ENCODE results near the gene MRPL18. TPM values are rescaled to one million over a fixed set of nuclear protein-coding genes. Genes with fewer than 3 reads are reported as not detected.

MRPL18 gene
- total RNA-seq, 4 donors from 2014 or later, result 53.9 to 79.2 (median 55.9) TPM

DNA sequence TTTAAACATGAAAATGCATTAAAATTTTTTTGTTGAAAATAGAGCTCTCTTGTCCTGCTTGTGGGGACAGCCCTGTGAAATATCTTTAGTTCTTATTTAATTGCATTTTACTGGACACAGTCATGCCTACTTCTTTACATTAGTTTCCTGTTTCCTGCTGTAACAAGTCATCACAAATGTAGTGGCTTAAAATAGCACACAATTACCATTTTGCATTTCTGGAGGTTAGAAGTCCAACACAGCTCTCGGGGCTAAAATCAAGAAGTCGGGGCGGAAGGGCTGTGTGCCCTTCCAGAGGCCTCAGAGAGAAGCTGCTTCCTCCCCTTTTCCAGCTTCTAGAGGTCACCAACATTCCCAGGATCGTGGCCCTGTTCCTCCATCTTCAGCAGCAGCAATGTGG lies 39.3 kb downstream of the MRPL18 start:
- H3K4me3 ChIP-seq, result no peak overlapping the region
- TF ChIP-seq POLR2AphosphoS5 (IDR thresholded peaks at IDR 0.05) (no peak), POLR2A (IDR thresholded peaks at IDR 0.05) (no peak), EP300 (IDR thresholded peaks at IDR 0.05) (no peak)
- TF ChIP-seq, protein P1, sequence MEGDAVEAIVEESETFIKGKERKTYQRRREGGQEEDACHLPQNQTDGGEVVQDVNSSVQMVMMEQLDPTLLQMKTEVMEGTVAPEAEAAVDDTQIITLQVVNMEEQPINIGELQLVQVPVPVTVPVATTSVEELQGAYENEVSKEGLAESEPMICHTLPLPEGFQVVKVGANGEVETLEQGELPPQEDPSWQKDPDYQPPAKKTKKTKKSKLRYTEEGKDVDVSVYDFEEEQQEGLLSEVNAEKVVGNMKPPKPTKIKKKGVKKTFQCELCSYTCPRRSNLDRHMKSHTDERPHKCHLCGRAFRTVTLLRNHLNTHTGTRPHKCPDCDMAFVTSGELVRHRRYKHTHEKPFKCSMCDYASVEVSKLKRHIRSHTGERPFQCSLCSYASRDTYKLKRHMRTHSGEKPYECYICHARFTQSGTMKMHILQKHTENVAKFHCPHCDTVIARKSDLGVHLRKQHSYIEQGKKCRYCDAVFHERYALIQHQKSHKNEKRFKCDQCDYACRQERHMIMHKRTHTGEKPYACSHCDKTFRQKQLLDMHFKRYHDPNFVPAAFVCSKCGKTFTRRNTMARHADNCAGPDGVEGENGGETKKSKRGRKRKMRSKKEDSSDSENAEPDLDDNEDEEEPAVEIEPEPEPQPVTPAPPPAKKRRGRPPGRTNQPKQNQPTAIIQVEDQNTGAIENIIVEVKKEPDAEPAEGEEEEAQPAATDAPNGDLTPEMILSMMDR (IDR thresholded peaks at IDR 0.05), result no peak
- no peak overlapping the region for H3K27ac ChIP-seq
- no peaks in the 10 kb centered on the region for H3K36me3 ChIP-seq
- no peak for DNase-seq (ENCODE audit: low spot score in 2 of 2)
- H3K9me3 ChIP-seq, result no peaks in the 10 kb centered on the region
- H3K27me3 ChIP-seq, result no peaks in the 10 kb centered on the region
- WGBS, result 50% methylated on average over 4 of the region's 4 CpGs
- peaks cover 4% of the 10 kb centered on the region for H3K4me1 ChIP-seq

DNA sequence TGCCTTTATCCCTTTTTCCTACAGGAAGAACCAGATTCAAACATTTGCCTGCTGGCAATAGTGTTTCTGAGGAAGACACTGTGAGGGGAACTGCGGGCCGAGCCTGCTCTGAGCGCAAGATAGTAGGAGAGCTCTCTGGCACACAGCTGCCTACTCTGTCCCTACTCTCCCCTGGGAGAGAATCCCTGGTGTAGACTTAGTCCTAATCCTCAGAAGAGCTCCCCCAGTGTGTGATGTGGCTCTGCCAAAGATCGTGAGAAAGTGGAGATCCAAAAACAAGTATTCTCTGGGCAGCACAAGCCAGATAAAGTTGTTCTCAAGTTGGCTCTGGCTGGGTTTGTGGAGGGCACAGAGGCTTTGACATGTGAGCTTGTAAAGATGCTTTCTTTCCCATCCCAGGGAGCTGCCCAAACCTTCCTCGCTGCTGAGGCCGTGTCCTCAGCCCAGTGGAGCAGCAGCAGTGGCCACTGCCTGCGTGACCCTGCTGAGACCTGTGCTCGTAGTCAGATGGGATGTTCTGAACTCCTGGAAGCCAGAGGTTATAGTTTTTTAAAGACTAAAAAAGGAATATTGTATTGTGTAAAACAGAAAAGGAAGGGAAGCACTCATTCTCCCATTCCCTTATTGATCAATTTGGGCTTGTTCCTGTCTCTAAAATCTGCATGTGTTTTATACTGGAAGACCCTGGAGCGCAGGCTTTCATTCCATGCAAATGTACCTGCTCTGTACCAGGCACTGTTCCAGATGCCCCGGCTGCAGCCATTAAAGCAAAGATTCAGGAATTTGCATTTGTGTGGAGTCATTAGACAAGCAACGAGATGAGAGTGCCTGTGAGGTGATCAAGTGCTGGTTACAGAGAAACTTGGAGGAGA lies 40.5 kb downstream of the MRPL18 start:
- TF ChIP-seq, protein P1 (IDR thresholded peaks at IDR 0.05), result no peak
- no peak for TF ChIP-seq EP300 (IDR thresholded peaks at IDR 0.05)
- Histone ChIP-seq H3K27me3 (no peaks in the 10 kb centered on the region), H3K4me1 (peaks cover 4% of the 10 kb centered on the region), H3K9me3 (no peaks in the 10 kb centered on the region), H3K4me3 (no peak overlapping the region), H3K27ac (no peak overlapping the region), H3K36me3 (no peaks in the 10 kb centered on the region)
- WGBS, result 66% methylated on average over 10 of the region's 11 CpGs
- peak in 1 of 2 donors; percentile 11 for DNase-seq (ENCODE audit: low spot score in 2 of 2)

DNA sequence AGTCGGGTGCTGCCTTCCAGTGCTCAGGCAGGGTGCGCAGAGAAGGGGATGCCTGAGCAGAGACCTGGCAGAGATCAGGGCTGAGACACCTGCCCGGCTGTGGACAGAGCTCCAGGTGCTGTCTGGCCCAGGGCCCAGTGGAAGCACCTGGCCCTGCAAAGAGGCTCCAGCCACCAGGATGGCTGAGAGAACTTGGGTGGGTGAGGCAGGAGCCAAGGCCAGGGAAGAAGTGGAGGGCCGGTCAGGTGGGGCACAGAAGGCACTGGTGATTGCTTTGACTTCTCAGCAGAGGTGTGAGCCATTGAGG lies 41.1 kb downstream of the MRPL18 start:
- Histone ChIP-seq H3K27me3 (no peaks in the 10 kb centered on the region), H3K9me3 (no peaks in the 10 kb centered on the region), H3K4me3 (no peak overlapping the region), H3K27ac (no peak overlapping the region), H3K4me1 (peaks cover 4% of the 10 kb centered on the region), H3K36me3 (no peaks in the 10 kb centered on the region)
- no peak for DNase-seq (ENCODE audit: low spot score in 2 of 2)
- TF ChIP-seq EP300 (IDR thresholded peaks at IDR 0.05) (no peak), POLR2AphosphoS5 (IDR thresholded peaks at IDR 0.05) (no peak), POLR2A (IDR thresholded peaks at IDR 0.05) (no peak)
- TF ChIP-seq, protein P1 (IDR thresholded peaks at IDR 0.05), result no peak
- 49% methylated on average over 4 of the region's 4 CpGs for WGBS

DNA sequence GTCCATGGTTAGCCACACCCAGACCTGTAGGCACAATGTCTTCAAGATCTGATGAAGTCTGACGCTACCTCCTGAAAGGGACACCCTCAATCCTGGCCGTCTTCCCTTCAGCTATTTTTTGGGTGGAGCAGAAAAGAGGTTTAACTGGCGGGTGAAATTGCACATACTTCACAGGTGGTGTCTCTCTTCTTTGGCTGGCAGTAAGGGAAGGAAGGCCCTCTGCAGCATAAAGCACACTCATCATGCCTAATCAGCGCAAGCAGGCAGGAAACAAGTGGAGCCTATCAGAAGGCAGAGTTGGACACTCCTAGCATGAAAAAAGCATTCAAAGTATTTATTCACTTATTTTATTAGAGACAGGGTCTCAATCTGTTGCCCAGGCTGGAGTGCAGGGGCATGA lies 42.7 kb downstream of the MRPL18 start:
- no peak for DNase-seq (ENCODE audit: low spot score in 2 of 2)
- H3K4me3 ChIP-seq, result no peak overlapping the region
- H3K36me3 ChIP-seq, result no peaks in the 10 kb centered on the region
- H3K27ac ChIP-seq, result no peak overlapping the region
- no peaks in the 10 kb centered on the region for H3K9me3 ChIP-seq
- peaks cover 4% of the 10 kb centered on the region for H3K4me1 ChIP-seq
- 51% methylated on average over 4 of the region's 4 CpGs for WGBS
- TF ChIP-seq POLR2AphosphoS5 (IDR thresholded peaks at IDR 0.05) (no peak), EP300 (IDR thresholded peaks at IDR 0.05) (no peak), POLR2A (IDR thresholded peaks at IDR 0.05) (no peak)
- TF ChIP-seq, protein P1 (IDR thresholded peaks at IDR 0.05), result no peak
- no peaks in the 10 kb centered on the region for H3K27me3 ChIP-seq

DNA sequence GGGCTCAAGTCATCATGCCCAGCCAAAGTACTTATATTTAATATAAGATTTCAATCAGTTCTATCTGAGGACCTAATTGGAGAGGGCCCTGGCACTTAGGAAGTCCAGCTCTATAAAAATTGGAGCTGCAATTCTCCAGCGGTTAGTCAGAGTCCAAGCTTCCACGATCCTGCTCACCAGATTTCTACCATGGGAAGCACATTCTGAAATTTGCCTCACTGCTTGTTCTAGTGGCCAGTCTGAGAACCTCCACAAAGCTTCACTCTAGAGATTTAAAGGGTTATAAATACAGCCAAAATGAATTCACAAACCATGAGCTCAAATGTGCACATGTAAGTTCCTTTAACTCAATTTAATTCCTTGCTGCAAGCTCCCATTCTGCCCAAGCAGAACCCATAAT lies 43.3 kb downstream of the MRPL18 start:
- H3K4me1 ChIP-seq, result peaks cover 4% of the 10 kb centered on the region

More for the DNA sequence above, 43.3 kb downstream of the MRPL18 start:
- Histone ChIP-seq H3K27ac (no peak overlapping the region), H3K27me3 (no peaks in the 10 kb centered on the region), H3K36me3 (no peaks in the 10 kb centered on the region), H3K9me3 (no peaks in the 10 kb centered on the region), H3K4me3 (no peak overlapping the region)
- TF ChIP-seq, protein P1 (IDR thresholded peaks at IDR 0.05), result no peak
- TF ChIP-seq POLR2AphosphoS5 (IDR thresholded peaks at IDR 0.05) (no peak), POLR2A (IDR thresholded peaks at IDR 0.05) (no peak), EP300 (IDR thresholded peaks at IDR 0.05) (no peak)
- DNase-seq (ENCODE audit: low spot score in 2 of 2), result no peak
- 82% methylated on average over 2 of the region's 2 CpGs for WGBS
